HG02571 (cell line): Measurements from ENCODE around the gene TMEFF2.

Source experiments
- ATAC-seq: cut with Tn5 transposase; IDR thresholded peaks from one replicate; pipeline ENCODE4 v1.9.1; 2021; ENCODE audit warnings: mild to moderate bottlenecking, moderate library complexity; ENCODE audit not compliant: unreplicated experiment

The TMEFF2 gene

DNA sequence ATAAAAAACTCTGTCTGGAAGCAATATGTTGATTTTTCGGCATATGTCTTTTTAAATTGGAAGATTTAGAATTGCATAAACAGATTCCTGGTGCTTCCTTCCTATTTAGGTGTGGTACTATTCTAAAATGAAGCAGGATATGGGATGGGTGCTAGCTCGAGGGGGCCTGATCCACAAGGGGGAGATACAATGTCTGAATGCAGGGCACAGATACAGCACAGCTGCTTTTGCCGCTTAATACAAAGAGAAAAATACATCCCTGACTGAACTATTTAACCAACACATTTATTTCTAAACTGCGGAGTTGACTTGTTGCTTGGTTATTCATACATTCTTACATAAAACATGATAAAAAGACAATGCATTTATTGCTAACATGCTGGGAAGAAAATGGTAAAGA, 169.1 kb downstream of the TMEFF2 start:
- ATAC-seq: no peak

DNA sequence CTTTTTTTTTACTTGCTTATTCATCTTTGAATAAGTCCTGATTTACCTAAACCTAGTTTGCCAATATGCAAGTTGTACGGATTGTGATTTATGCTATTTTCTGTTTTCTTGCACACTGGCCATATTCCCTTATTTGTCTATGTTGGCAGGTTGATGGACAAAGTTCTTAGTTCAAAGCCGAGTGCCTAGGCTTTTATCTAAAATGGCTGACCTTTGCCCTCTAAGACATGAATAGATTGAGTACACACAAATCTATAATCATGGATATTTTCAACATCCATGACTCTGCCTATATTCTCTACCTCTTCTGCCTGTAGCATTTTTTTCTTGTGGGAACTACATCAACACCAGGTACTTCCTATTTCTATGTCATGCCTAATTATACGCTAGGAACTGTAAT, 171.7 kb downstream of the TMEFF2 start:
- no peak for ATAC-seq

DNA sequence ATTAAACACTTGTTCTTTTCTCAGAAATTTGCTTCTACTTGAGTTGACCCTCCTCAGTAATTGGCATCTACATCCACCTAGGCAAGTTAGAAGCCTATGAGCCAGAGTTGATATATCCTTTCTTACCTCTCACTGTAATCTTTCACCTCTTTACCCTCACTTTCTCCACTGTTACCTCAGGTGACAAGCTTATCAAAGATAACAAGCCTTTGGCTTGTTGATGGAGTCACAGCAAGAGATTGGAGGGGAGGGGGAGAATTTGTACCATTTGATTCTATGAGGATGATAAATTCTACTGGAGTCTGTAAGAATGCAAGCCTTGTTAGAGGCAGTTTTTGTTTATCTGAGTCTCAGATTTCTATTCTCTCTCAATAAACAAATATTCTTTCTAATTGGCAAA, 176.9 kb downstream of the TMEFF2 start:
- no peak for ATAC-seq

DNA sequence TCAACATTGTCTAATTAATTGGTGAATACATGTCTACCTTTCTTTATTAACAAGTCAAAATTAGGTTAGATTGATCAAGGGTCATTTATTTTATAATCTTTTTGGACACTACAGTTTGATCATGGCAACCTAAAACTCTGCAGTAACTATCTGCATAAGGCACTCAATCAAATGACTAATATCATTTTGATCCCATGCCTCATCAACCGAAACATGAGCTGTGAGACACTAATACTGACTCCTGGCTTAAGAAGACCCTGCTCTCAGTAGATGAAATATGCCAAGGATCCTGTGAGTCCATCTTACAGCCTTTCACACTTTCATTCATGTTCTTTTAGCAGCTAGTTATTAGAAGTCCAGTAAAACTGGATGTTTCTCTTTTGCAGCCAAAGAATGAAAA, 178.5 kb downstream of the TMEFF2 start:
- no peak for ATAC-seq

DNA sequence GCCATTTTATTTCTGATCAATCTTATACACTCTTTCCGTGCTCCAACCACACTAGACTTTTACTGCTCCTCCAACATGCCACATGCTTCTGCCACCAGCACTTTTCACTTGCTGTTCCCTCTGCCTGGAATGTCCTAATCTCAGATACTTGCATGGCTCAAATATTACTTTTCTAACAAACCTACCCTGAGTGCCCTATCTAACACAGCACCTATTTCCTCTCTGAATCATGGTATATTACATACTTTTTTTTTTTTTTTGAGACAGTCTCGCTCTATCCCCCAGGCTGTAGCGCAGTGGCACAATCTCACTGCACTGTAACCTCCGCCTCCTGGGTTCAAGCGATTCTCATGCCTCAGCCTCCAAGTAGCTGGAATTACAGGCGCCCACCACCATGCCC, 181.5 kb downstream of the TMEFF2 start:
- no peak for ATAC-seq

DNA sequence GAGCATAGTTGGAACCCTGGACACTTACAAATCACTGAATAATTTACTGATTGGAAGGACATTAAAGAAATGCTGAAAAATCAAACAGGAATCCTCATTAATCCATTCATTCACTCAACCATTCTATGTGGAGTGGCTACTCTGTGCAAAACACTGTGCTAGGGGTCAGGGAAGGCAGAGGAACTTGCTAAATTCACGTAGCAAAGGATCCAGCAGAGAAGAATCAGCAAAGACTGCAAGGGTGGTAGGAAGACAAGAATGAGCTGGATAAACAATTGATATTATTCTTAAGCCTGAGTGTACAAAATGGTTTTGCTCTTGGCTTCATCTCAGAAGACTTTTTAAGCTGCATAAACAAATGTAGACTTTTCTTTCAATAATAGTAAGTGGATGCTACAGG, 183.5 kb downstream of the TMEFF2 start:
- ATAC-seq: no peak

DNA sequence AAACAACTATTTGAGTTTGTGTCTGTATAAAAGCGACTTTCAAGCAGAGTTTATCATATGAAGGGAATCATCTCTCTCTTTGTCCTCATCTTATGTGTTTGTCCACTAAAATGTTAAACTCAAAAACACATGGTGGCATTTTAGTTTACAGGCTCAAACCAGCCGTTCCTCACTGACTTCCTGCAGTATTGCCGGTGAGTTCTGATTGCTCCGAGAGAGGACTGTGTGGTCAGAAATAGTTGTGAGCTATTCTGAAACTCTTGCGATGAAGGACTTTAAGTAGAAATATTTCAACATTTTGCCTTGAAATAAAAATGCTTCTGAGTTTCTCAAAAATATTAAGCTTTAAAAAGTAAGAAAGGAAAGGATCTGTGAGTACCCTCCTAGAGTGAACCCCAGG, 184.7 kb downstream of the TMEFF2 start:
- no peak for ATAC-seq

DNA sequence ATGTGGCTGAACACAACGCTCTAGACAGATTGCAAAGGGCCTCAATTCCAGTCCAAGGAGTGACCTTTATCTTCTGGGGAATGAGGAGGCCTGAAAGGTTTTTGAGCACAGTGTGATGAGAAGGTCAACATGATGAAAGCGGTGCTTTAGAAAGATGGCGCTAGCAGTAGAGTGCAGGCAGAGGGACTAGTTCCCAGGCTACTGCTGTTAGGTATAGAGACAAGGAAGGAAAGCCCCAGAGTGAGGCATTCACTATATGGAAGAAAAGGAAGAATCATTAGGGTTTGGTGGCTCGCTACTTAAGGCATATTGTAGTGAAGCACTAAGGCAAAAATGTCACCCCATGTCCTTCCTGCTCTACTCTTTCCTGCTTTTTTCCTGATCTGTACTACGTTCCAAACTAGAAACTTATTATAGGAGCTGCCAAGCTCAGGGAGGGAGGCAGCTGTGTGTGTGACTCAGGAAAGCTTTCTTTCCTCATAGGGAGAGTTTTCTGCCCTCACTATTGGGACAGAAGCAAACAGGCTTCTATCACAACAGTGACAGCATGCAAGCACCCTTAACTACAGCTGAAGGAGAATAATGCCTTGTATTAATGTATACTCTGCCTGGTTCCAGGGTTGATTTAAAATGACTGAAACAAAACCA, 187.0 kb downstream of the TMEFF2 start:
- no peak for ATAC-seq

DNA sequence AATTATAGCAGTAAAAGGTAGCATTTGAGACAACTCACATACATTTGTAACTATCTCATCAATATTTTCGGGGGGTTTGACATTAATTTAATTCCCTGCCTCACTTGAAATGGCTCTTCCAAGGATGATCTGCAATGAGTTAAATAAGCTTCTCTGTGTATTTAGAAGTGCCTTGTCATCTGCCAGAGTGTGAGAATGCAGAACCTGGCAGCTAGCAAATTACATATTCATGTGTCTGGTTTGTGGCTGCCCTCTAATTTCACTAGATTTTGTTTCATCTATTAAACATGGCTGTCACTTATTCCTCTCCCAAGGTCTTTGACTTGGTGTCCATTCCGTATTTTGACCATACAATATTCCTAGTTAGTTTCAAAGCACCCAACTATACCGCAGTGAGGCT, 189.5 kb downstream of the TMEFF2 start:
- no peak for ATAC-seq

DNA sequence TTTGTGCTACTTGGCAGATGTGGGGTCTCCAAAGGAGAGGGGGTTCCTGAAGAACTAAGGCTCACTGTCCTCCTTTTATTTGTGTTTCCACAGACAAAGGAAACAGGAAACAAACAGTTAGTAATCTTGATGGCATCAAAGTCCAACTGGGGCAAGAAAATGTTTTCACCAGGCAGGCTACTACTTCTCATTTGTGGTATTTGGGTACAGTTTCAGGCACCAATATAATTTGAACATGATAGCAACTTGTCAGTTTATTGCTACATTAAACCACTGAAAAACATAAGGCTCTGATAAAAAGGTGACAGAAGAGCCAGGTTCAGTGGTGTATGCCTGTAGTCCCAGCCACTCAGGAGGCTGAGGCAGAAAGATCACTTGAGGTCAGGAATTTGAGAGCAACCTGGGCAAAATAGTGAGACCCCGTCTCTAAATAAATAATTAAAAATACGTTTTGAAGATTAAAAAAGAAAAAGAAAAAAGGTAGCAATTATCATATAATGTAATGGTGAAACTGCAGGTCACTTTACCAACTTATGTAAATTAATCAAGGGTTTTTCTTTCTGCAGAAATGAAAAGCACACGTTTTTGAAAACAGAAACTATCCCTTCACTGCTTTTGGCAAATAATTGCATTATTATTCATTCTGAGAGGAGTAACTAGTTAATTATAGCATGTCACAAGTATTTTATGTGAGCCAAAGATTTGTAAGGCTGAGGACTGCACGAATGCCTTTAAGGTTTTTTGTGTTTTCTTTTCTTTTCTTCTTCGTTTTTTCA, 190.4 kb downstream of the TMEFF2 start:
- peak; percentile 58 for ATAC-seq

DNA sequence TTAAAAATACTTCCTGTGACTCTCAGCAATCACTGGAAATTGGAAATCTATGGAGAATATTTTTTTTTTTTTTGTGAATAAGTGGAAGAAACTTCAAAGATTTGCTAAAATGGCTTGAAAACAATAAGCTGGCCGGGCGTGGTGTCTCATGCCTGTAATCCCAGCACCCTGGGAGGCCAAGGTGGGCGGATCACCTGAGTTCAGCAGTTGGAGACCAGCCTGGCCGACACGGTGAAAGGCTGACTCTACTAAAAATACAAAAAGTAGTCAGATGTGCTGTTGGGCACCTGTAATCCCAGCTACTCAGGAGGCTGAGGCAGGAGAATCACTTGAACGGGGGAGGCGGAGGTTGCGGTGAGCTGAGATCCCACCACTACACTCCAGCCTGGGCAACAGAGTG, 192.3 kb downstream of the TMEFF2 start:
- ATAC-seq: no peak

DNA sequence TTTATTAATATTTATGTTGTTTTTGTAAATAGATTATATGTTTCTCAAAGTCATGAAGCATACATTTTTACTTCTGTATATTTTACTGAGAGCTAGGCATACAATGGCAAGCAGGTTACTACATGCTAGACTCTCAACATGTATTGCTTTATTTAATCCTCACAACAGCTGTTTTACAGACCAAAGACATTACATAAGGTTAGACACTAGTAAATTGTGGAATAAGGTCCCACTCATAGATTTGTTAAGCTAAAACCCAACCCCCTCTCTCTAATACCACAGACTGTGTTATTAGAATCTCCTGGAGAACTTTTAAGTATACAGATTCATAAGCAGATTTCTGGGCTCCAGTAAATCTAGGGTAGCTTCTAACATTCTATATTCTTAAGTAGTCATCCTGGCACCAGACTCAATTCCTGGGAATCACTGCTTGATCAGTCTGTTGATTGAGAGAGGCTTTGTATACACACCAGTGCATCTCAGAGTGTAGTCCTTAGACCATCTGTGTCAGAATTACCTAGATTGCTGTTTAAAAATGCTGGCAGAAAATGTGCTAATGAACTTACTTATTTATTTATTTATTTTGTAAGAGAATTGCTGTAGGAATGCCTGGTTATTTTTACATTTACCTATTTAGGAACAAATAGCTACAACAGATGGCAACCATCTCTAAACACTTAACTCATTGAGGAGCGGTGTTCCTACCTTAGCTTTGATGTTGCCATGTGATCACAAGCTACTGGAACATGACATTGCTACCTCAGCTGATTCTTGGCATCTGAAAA, 194.3 kb downstream of the TMEFF2 start:
- ATAC-seq: no peak

DNA sequence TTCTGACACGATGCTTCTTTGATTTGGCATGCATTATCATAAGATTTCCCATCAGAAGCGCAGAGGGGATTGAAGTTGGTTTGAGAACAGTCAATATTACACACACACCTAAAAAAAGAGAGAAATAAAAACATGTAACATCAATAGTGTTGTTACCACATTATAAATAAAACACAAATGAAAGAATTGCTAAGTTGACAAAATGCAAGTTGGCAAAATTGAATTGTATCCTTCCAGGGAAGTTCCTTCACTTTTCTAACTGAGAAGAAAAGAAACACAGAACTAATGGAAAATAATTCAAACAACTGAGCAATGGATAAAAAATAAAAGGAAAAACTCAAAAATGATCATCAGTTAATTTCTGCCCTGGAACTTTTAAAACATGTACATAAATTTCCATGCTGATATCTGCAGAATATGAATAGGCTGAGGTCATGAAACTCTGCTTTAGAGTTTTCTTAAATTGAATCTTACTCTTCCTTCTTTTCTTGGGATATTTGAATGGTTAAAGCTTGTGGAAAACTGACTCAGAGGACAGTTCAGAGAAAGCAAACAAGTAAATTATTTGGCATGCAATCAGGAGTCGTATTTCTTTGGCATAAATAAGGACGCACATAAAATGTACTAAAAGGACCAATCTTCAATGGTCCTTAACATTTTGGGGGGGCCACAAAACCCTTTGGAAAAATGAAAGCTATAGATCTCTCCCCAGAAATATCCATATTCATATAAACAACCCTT, 195.5 kb downstream of the TMEFF2 start:
- no peak for ATAC-seq

DNA sequence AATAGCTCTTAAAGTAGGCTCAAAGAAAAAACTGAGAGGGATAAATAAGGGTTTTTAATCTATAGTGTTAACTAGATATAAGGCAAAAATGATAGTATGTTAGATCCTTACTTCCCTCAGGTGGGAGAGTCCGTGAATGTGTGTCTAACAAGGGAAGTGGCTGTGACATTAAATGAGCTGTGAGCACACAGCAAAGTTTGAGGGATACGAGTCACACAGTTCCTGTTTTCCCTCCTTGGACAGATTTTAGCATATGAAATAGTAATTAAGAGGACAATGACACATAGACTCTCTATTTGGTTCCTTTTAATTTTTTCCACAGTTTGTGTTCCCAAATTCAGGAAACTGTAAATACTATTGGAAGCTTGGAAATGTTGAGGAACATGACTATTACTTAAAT, 199.4 kb downstream of the TMEFF2 start:
- ATAC-seq: no peak

DNA sequence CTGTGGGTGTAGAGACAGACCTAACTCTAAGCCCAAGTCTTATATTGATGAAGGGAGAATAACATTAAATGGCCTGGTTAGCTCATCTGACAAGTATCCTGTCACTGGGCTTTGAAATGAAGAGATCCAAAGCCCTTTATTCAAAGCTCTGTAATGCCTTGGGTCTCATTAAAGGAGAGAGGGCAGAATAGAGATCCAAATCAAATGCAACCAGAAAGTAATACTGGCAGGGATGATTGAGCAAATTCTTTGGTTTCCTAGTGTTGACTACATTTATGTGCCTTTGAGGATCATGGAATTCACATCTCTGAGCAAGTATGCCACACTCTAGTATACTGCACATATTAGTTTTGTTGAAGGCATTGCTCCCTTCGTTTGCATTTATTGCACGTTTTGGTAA, 200.0 kb downstream of the TMEFF2 start:
- no peak for ATAC-seq

DNA sequence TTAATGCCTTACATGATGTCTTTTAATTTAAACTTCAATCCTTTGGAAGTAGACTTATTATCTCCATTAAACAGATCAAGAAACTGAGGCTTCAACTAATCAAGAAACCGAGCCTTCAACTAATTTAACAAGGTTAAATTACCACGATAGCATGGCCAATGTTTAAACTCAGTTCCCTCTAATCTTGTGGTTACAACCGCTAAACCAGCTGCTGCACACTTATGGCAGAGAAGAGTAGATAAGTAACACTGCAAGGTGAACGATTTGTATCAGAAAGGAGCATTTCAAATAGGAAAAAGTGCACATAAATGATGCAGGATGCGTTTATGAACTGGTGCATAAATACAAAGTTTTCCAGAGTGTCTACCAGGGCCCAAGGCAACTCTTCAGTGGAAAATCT, 203.3 kb downstream of the TMEFF2 start:
- no peak for ATAC-seq

DNA sequence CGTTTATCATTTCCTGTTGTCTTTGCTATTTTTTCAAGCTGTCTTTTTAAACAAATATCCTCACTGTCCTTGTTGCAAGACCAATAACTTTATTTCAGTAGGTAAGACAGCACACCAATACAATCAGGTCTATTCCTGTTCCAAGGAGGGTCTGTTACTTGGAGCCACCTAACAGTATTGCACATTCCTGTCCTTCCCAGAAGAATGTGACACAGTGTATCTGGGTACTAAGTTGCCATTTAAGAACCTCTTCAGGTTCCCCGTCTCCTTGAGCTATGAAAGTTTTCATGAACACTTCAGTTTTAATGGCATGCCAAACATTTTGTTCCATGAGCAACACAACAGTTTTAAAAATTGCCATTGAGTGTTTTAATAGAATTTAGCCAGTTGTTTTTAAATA, 209.0 kb downstream of the TMEFF2 start:
- no peak for ATAC-seq

DNA sequence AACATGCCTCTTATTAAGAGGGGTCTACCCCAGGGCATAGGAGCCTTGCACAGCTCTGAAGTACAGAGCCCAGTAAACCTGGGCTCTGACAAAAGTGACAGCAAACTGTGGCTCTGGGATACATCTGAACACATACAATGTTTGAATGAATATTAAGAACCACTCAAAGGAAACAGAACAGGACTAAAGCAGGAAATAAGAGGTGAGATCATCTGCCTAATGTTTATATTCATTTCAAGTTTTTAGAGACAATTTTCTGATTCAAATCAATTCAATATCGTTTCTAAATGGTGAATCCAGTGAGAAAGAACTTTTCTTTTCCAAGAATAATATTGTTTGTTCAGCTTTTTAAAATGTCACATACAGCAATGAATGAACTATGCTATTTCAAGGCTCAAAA, 211.1 kb downstream of the TMEFF2 start:
- no peak for ATAC-seq

DNA sequence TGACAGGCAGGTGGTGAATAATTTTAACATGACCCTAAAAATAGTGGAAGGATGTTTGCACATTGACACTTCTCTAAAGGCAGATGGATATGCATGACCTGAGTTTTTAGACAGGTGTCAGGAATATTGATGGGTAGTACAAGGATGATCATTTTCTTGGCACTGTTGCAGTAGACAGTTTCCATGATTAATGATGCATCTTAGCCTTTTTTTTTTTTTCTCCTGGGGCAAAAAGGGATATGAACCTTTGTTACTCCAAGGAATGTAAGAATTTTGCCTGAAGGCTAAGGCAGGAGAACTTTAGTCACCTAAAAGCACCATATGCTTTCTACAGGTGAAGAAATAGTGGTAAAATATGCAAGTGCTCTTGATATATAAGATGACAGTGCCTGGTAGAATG, 211.5 kb downstream of the TMEFF2 start:
- no peak for ATAC-seq

DNA sequence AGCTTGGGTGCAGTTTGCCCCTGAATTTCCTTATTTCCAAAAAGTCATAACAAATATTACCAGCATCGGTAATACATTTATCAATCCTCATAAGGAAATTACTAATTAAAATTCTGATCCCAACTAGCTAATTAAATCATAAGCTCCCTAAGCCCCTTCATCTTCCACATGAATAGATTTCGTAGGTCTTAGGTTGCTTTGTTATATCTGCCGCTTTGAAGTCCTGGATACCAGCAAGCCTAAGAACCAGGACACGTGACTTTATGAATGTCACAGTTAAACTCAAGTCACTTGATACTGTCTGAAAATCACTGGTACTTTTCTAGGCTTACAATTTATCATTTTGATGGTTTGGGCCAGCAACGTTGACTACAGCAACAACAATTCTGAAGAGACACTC, 213.0 kb downstream of the TMEFF2 start:
- ATAC-seq: no peak

DNA sequence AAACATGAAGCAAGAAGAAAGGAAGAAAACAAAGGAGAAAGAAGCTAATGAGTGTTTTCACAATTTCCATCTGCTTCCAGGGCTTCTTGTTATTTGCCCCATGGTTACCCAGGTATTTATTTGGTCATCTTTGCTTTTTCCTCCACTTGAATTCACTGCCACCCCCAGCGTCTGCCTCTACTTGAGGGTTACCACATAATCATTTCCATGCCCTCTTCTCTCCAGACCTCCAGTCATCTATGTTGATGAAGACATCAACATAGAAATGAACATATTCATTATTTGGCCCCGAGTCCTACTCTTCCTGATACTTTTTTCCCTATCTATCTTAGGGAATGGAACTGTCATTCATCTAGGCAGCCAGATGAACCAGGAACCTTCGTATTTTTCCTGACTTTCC, 214.2 kb downstream of the TMEFF2 start:
- ATAC-seq: no peak
